ENCODE data around the gene MIGA1.
"Not testable (repeated sequence)": the region's sequence is repeated elsewhere in the genome, so short reads cannot be mapped to it uniquely, and the experiment has no call there.

GRCh38 chr1:77786093-77786741 lies 6.8 kb downstream of the MIGA1 start:
- TF ChIP-seq CTCF (conservative IDR thresholded peaks at IDR 0.05; ENCODE audit: low read depth, low read length); POLR2A (IDR thresholded peaks at IDR 0.05; ENCODE audit: low read depth, low read length): not testable (repeated sequence)

Data from IMR-90 (cell line).